Lung (tissue), 12 donors: Measurements from ENCODE around the gene FER1L5. TPM values are rescaled to one million over a fixed set of nuclear protein-coding genes. Genes with fewer than 3 reads are reported as not detected.
A peak's percentile ranks its signal among the peaks of the same experiment; 100 is the strongest.

Experiments
- ATAC-seq: fragments of 200-7000 bp; cut with Tn5 transposase; one replicate; pipeline ENCODE4 v1.9.1; 2020; ENCODE audit warnings: moderate number of reproducible peaks; ENCODE audit not compliant: insufficient read depth, low FRiP score
- DNase-seq, 3 donors: peaks; one replicate each; pipeline ENCODE4 v3.0.0-alpha.2; 2013 to 2017
- H3K27ac ChIP-seq, 2 donors: one replicate each; pipeline ENCODE4 v1.5.1; 2013; ENCODE audit warnings: mild to moderate bottlenecking in 2 of 2, moderate library complexity in 2 of 2, control low read depth in 1 of 2, inconsistent platforms in 1 of 2, low read depth in 1 of 2, low read length in 1 of 2
- H3K27me3 ChIP-seq, 3 donors: one replicate each; pipeline ENCODE4 v1.5.1; 2013; ENCODE audit warnings: low read length in 2 of 3; ENCODE audit not compliant: control insufficient read depth in 3 of 3, insufficient read depth in 3 of 3
- H3K36me3 ChIP-seq, 4 donors: one replicate each; pipeline ENCODE4 v1.5.1; 2013; ENCODE audit warnings: low read length in 4 of 4, mild to moderate bottlenecking in 1 of 4, moderate library complexity in 1 of 4; ENCODE audit not compliant: control insufficient read depth in 4 of 4, insufficient read depth in 4 of 4
- H3K4me1 ChIP-seq, 5 donors: one replicate each; pipeline ENCODE4 v1.5.1; 2013; ENCODE audit warnings: low read length in 5 of 5, mild to moderate bottlenecking in 2 of 5, moderate library complexity in 1 of 5; ENCODE audit not compliant: control insufficient read depth in 5 of 5, insufficient read depth in 5 of 5
- H3K4me3 ChIP-seq: one replicate; pipeline ENCODE4 v1.5.1; 2013; ENCODE audit warnings: mild to moderate bottlenecking, control low read depth, moderate library complexity
- H3K9ac ChIP-seq, 2 donors: one replicate each; pipeline ENCODE4 v1.5.1; 2013; ENCODE audit warnings: low read length in 2 of 2, control low read depth in 1 of 2; ENCODE audit not compliant: insufficient read depth in 1 of 2
- H3K9me3 ChIP-seq, 4 donors: one replicate each; pipeline ENCODE4 v1.5.1; 2013; ENCODE audit warnings: low read length in 3 of 4, mild to moderate bottlenecking in 1 of 4, moderate library complexity in 1 of 4; ENCODE audit not compliant: control insufficient read depth in 4 of 4, insufficient read depth in 3 of 4
- CTCF ChIP-seq: IDR thresholded peaks from 2 replicates; pipeline ENCODE4 v1.5.1; 2012; ENCODE audit warnings: mild to moderate bottlenecking; ENCODE audit errors: control extremely low read depth, extremely low read depth
- WGBS, 2 donors: extraction: QIAGEN DNeasy Blood & Tissue Kit; methylation state at CpG; one replicate each; pipeline ENCODE4 v1.1.7; 2013; 5-methylcytosine and 5-hydroxymethylcytosine counted together
- polyA plus RNA-seq, 2 donors: library from polyadenylated mRNA; stranded (reverse); fragments of 200-250 nt; gene quantifications; one replicate each; pipeline ENCODE4 v1.2.1, GENCODE V29; 2013
- total RNA-seq, 2 donors: library from RNA; depleted of rRNA in 1 of 2; stranded (reverse); fragments of >200 nt in 1 of 2; gene quantifications; one replicate each; pipeline ENCODE4 v1.2.1, GENCODE V29; 2014 to 2021
- donor health status: control.
- donor health status: control.
- donor health status: Bipolar disorder and iron deficiency.
- donor health status: healthy.
- donor health status: DM: yes; HTN: yes; CAD: no.

The FER1L5 gene
- total and polyA plus RNA-seq, 4 donors = 0.09 to 0.77 (median 0.40) TPM

- peaks cover 0 to 27% (median 10%) of the 10 kb centered on the region in 5 donors for H3K4me1 ChIP-seq
- H3K36me3 ChIP-seq = no peaks in the 10 kb centered on the region
- no peak for TF ChIP-seq CTCF
- no peak overlapping the region for H3K4me3 ChIP-seq
- no peak overlapping the region for H3K9ac ChIP-seq
- no peak overlapping the region for H3K27ac ChIP-seq
- no peak for ATAC-seq
- no peaks in the 10 kb centered on the region for H3K27me3 ChIP-seq
- H3K9me3 ChIP-seq = no peaks in the 10 kb centered on the region
- WGBS, 2 donors = 95 to 98% methylated on average over 13 of the region's 13 CpGs
- DNase-seq = no peak
Measured at GRCh38 chr2:96683972-96684820, 41.6 kb downstream of the FER1L5 start.

- no peaks in the 10 kb centered on the region for H3K9me3 ChIP-seq
- ATAC-seq (no peak), DNase-seq (peak in 2 of 3 donors; percentile 72)
- 57 to 72% methylated on average over 16 of the region's 16 CpGs for WGBS, 2 donors
- no peaks in the 10 kb centered on the region for H3K27me3 ChIP-seq
- H3K9ac ChIP-seq = no peak overlapping the region
- no peak overlapping the region for H3K27ac ChIP-seq
- H3K4me3 ChIP-seq = no peak overlapping the region
- TF ChIP-seq CTCF = no peak
- peaks cover 0 to 27% (median 10%) of the 10 kb centered on the region in 5 donors for H3K4me1 ChIP-seq
- no peaks in the 10 kb centered on the region for H3K36me3 ChIP-seq
Measured at GRCh38 chr2:96684883-96685576, 42.5 kb downstream of the FER1L5 start.

DNA sequence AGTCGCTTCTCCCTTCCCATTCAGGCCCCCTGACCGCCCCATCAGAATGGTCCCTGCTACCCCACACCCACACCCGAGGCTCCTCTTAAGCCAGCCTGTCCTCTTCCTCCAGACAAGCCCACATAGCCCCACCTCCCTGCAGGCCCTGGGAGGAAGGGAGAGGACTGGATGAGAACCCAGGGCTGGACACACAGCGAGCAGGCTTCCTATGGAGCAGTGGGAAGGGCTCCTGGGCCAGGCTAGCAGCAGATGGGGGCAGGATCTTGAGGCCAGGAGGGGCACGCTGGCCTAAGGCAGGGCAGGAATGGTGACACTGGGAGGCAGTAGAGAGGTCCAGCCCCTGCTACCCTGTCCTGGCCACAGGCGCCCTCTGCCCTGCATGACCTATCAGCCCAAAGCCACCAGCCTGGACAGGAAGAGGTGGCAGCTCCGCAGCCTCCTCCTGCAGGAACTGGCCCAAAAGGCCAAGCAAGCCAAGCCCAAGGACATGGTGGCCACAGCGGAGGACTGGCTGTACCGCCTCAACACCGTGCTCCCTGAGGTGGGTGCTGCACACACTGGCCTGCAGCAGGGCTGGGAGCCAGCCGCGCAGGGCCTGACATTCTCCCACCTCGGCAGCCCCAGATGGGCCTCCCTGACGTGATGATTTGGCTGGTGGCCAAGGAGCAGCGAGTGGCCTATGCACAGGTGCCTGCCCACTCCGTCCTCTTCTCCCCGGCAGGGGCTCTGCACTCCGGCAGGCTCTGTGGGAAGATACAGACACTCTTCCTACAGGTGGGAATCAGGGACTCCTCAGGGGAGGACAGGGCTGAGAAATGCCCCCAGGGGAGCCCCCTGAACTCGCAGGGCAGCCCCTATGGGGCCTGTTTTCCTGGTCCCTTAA is 43.3 kb downstream of the FER1L5 start:
- no peak overlapping the region for H3K9ac ChIP-seq
- no peaks in the 10 kb centered on the region for H3K36me3 ChIP-seq
- ATAC-seq (peak; percentile 22), DNase-seq (peak; percentile 77 to 84 (median 77))
- no peak for TF ChIP-seq CTCF
- no peaks in the 10 kb centered on the region for H3K27me3 ChIP-seq
- peaks cover 0 to 21% (median 10%) of the 10 kb centered on the region in 5 donors for H3K4me1 ChIP-seq
- H3K4me3 ChIP-seq = no peak overlapping the region
- H3K9me3 ChIP-seq = no peaks in the 10 kb centered on the region
- WGBS, 2 donors = 58 to 60% methylated on average over 17 to 19 of the region's 19 CpGs
- H3K27ac ChIP-seq = no peak overlapping the region
